Thymus (tissue), 11 donors: ENCODE results near the gene SLC2A9. TPM values are rescaled to one million over a fixed set of nuclear protein-coding genes. Genes with fewer than 3 reads are reported as not detected.

Experiments
- DNase-seq, 9 donors: peaks; one replicate each; pipeline ENCODE4 v3.0.0-alpha.2; 2013; ENCODE audit warnings: low spot score in 9 of 9, low read depth in 6 of 9, missing footprints in 1 of 9
- H3K27ac ChIP-seq, 2 donors: one replicate each; pipeline ENCODE4 v1.5.1; 2013; ENCODE audit warnings: control low read depth in 1 of 2, low read depth in 1 of 2, low read length in 1 of 2, mild to moderate bottlenecking in 1 of 2, moderate library complexity in 1 of 2
- H3K27me3 ChIP-seq, 2 donors: one replicate each; pipeline ENCODE4 v1.5.1; 2013; ENCODE audit warnings: low read length in 1 of 2; ENCODE audit not compliant: control insufficient read depth in 2 of 2, insufficient read depth in 1 of 2
- H3K36me3 ChIP-seq, 2 donors: one replicate each; pipeline ENCODE4 v1.5.1; 2013; ENCODE audit warnings: low read length in 1 of 2, mild to moderate bottlenecking in 1 of 2, moderate library complexity in 1 of 2; ENCODE audit not compliant: control insufficient read depth in 2 of 2, insufficient read depth in 2 of 2
- H3K4me1 ChIP-seq, 2 donors: one replicate each; pipeline ENCODE4 v1.5.1; 2013; ENCODE audit warnings: low read length in 2 of 2; ENCODE audit not compliant: control insufficient read depth in 2 of 2, insufficient read depth in 2 of 2
- H3K4me3 ChIP-seq, 2 donors: one replicate each; pipeline ENCODE4 v1.5.1; 2013; ENCODE audit warnings: low read length in 2 of 2, control low read depth in 1 of 2, mild to moderate bottlenecking in 1 of 2
- H3K9me3 ChIP-seq, 2 donors: one replicate each; pipeline ENCODE4 v1.5.1; 2013; ENCODE audit warnings: low read length in 1 of 2, mild to moderate bottlenecking in 1 of 2; ENCODE audit not compliant: control insufficient read depth in 2 of 2, insufficient read depth in 1 of 2
- WGBS: extraction: QIAGEN DNeasy Blood & Tissue Kit; methylation state at CpG from one replicate; pipeline ENCODE4 v1.1.7; 2013; 5-methylcytosine and 5-hydroxymethylcytosine counted together
- polyA plus RNA-seq: library from polyadenylated mRNA; stranded (reverse); fragments of 200-250 nt; gene quantifications from one replicate; pipeline ENCODE4 v1.2.3, GENCODE V29; 2013
- total RNA-seq: library from RNA; stranded (reverse); fragments of 120-200 nt; gene quantifications from one replicate; pipeline ENCODE4 v1.2.4, GENCODE V29; 2013
- donor health status: healthy.

The SLC2A9 gene
- total and polyA plus RNA-seq, 2 donors: 3.5 to 8.6 TPM

DNA sequence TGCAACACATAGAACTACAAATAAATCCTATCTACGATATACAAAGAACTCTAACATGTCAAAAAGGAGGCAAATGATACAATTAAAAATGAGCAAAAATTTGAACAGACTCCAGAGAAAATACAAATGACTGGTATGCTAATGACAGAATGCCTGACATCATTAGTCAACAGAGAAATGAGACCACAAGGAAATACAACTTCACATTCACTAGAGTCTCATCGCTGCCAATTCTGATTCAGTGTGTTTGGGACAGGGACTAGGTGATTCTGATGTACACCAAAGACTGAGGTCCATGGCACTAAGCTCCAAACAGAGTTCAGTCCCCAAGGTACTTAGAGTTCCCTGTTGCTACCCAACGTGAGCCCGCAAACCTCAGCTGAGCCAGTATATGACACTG lies 23.4 kb downstream of the SLC2A9 start:
- Histone ChIP-seq H3K4me1 (no peaks in the 10 kb centered on the region), H3K27ac (no peak overlapping the region), H3K27me3 (no peaks in the 10 kb centered on the region), H3K9me3 (no peaks in the 10 kb centered on the region), H3K36me3 (no peaks in the 10 kb centered on the region), H3K4me3 (no peak overlapping the region)
- 76% methylated on average over 4 of the region's 4 CpGs for WGBS
- DNase-seq: no peak

- DNase-seq: no peak
- H3K4me1 ChIP-seq: no peaks in the 10 kb centered on the region
- 88% methylated on average over 6 of the region's 6 CpGs for WGBS
- no peaks in the 10 kb centered on the region for H3K9me3 ChIP-seq
- H3K27me3 ChIP-seq: no peaks in the 10 kb centered on the region
- H3K36me3 ChIP-seq: no peaks in the 10 kb centered on the region
- no peak overlapping the region for H3K27ac ChIP-seq
- no peak overlapping the region for H3K4me3 ChIP-seq
Measured at GRCh38 chr4:9996319-9997110, 24.8 kb downstream of the SLC2A9 start.

DNA sequence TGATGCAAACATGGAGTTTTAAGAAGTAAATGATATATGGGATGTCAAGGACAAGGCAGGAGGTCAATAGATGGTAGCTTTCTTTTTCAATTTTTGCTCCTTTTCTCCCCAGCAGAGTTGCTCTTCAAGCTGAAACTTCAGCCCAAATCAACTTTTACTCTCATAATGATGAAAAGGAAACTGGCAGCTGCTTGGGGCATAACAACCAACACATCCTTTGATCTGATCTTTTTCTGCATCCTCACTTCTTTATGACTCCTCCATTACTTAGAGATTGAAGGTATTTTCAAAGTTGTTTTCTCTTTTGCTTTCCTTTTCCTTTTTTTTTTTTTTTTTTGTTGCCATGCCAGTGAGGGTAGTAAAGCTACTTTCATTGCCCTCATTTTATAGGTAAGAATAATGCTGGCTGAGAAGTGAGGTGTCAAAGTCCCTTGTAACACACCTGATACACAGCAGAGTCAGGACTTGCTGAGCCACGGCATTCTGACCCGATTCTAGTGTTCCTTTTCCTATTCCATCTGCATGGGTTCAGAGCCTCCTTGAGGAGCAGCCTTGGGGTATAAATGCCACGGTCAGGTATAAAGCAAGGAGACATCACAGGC lies 26.9 kb downstream of the SLC2A9 start:
- Histone ChIP-seq H3K9me3 (no peaks in the 10 kb centered on the region), H3K27me3 (no peaks in the 10 kb centered on the region), H3K4me1 (no peaks in the 10 kb centered on the region), H3K27ac (no peak overlapping the region), H3K4me3 (no peak overlapping the region), H3K36me3 (no peaks in the 10 kb centered on the region)
- 97% methylated on average over 3 of the region's 3 CpGs for WGBS
- DNase-seq: no peak

GRCh38 chr4:9989918-9990635 lies 31.2 kb downstream of the SLC2A9 start:
- Histone ChIP-seq H3K9me3 (no peaks in the 10 kb centered on the region), H3K27ac (no peak overlapping the region), H3K4me1 (no peaks in the 10 kb centered on the region), H3K4me3 (no peak overlapping the region), H3K36me3 (no peaks in the 10 kb centered on the region), H3K27me3 (no peaks in the 10 kb centered on the region)
- no peak for DNase-seq
- WGBS: 97% methylated on average over 10 of the region's 10 CpGs

DNA sequence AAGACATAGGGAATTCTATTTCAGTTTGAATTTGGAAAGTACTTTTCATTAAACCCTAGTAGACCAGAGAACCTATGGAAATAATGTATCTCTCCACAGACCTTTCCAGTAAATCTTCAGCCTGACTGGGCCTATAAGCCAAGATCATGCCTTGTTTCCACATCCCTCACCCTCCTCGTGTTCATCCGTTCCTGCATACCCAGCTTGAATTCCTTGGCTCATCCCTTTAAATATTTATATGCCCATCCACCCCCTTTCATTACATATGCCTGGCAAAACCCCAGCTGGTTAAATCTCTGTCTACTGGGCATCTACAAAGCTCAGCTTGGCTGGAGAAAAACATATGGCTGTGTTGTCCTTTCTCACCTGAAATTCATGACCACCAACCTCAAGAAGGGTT lies 32.4 kb downstream of the SLC2A9 start:
- H3K27ac ChIP-seq: no peak overlapping the region
- DNase-seq: no peak
- H3K4me3 ChIP-seq: no peak overlapping the region
- H3K9me3 ChIP-seq: no peaks in the 10 kb centered on the region
- 98% methylated on average over 2 of the region's 2 CpGs for WGBS
- H3K4me1 ChIP-seq: no peaks in the 10 kb centered on the region
- H3K27me3 ChIP-seq: no peaks in the 10 kb centered on the region
- no peaks in the 10 kb centered on the region for H3K36me3 ChIP-seq

DNA sequence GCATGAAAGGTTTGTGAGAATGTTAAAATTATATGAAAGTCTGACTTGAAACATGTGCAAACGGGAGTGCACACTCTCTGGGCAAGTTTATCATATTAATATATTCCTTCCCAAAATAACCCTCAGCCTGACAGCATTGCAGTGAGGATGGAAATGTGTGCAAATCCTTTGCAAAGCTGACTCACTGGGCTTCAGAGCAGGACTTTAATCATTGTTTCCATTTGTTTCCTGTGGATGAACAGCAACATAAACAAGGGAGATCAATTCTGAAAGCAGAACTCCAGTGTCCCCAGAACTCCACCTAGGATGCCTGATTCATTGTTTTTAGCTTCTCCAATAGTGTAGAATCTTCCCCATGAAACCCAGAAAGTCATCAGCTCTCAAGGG lies 32.9 kb downstream of the SLC2A9 start:
- Histone ChIP-seq H3K27me3 (no peaks in the 10 kb centered on the region), H3K4me1 (no peaks in the 10 kb centered on the region), H3K27ac (no peak overlapping the region), H3K9me3 (no peaks in the 10 kb centered on the region), H3K36me3 (no peaks in the 10 kb centered on the region), H3K4me3 (no peak overlapping the region)
- no peak for DNase-seq
- 97% methylated on average over 1 of the region's 1 CpG for WGBS

DNA sequence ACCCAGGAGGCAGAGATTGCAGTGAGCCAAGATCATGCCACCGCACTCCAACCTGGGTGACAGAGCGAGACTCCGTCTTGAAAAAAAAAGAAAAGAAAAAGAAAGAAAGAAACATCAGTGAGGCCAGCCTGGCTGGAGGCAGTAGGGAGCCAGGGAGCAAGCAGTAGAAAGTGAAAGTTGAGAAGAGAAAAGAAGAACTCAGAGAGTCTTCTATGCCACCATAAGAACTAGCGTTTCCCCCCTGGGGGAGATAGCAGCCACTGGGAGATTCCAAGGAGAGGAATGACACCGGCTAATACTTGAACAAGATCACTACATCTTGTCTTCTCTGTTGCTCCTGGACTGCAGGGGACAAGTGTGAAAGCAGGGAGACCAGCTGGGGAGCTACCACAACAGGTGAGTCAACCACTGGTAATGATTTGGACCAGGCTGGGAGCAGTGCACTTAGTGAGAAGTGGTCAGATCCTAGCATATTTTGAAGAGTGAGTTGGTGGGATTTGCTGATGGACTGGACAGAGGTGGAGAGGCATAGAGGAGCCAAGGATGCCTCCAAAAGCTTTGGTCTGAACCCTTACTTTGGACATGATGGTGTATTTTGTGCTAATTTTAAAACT lies 33.4 kb downstream of the SLC2A9 start:
- H3K4me1 ChIP-seq: no peaks in the 10 kb centered on the region
- H3K9me3 ChIP-seq: no peaks in the 10 kb centered on the region
- no peaks in the 10 kb centered on the region for H3K36me3 ChIP-seq
- H3K27me3 ChIP-seq: no peaks in the 10 kb centered on the region
- 94% methylated on average over 5 of the region's 5 CpGs for WGBS
- H3K27ac ChIP-seq: peak overlapping the region in 1 of 2 donors; percentile 33
- H3K4me3 ChIP-seq: no peak overlapping the region
- DNase-seq: no peak

- Histone ChIP-seq H3K4me3 (no peak overlapping the region), H3K27me3 (no peaks in the 10 kb centered on the region), H3K36me3 (no peaks in the 10 kb centered on the region), H3K27ac (no peak overlapping the region), H3K9me3 (no peaks in the 10 kb centered on the region), H3K4me1 (no peaks in the 10 kb centered on the region)
- 97% methylated on average over 7 of the region's 7 CpGs for WGBS
- no peak for DNase-seq
Measured at GRCh38 chr4:9984621-9985020, 36.7 kb downstream of the SLC2A9 start.

GRCh38 chr4:9983211-9983610 lies 38.1 kb downstream of the SLC2A9 start:
- no peak overlapping the region for H3K4me3 ChIP-seq
- H3K9me3 ChIP-seq: no peaks in the 10 kb centered on the region
- H3K27me3 ChIP-seq: no peaks in the 10 kb centered on the region
- 94% methylated on average over 6 of the region's 6 CpGs for WGBS
- no peaks in the 10 kb centered on the region for H3K4me1 ChIP-seq
- no peak for DNase-seq
- H3K36me3 ChIP-seq: no peaks in the 10 kb centered on the region
- no peak overlapping the region for H3K27ac ChIP-seq
